Panc1 (cell line): Measurements from ENCODE around the gene SMC6. TPM values are rescaled to one million over a fixed set of nuclear protein-coding genes. Genes with fewer than 3 reads are reported as not detected.

Experiments used
- ATAC-seq: fragments of 200-7000 bp; cut with Tn5 transposase; 2 replicates; pipeline ENCODE4 v1.9.1; 2020; ENCODE audit warnings: mild to moderate bottlenecking, moderate library complexity
- BruUV-seq: library from RNA; stranded (reverse); fragments of 400-500 nt; replicated peaks from 2 replicates; lab custom pipeline; 2021; lab: Mats Ljungman, UMichigan
- CTCF ChIA-PET: fragments of 300-600 bp; sonication (Branson Sonifier 250); formaldehyde crosslinking; loops from one replicate; lab custom pipeline; 2022; ENCODE audit warnings: antibody characterized with exemption; lab: Charles Lee
- POLR2A ChIA-PET: fragments of 300-600 bp; sonication (Branson Sonifier 250); formaldehyde crosslinking; loops from one replicate; lab custom pipeline; 2022; ENCODE audit warnings: antibody characterized with exemption; lab: Charles Lee
- DNase-seq: peaks from one replicate; pipeline ENCODE4 v3.0.0-alpha.2; 2010; ENCODE audit warnings: low read depth, low spot score
- H3K27ac ChIP-seq: 2 replicates; pipeline ENCODE4 v1.5.1; 2011; ENCODE audit warnings: mild to moderate bottlenecking, low read length, inconsistent platforms
- H3K27me3 ChIP-seq: fragments of 200-500 bp; sonication (Bioruptor generic); 2 replicates; pipeline ENCODE4 v1.6.0; 2014; ENCODE audit warnings: low read length, inconsistent platforms; ENCODE audit not compliant: control insufficient read depth, insufficient read depth
- H3K36me3 ChIP-seq: fragments of 200-500 bp; sonication (Bioruptor generic); 2 replicates; pipeline ENCODE4 v1.5.1; 2014; ENCODE audit warnings: inconsistent platforms, mild to moderate bottlenecking, low read length, moderate library complexity; ENCODE audit not compliant: control insufficient read depth, insufficient read depth
- H3K4me1 ChIP-seq: 2 replicates; pipeline ENCODE4 v1.5.1; 2011; ENCODE audit warnings: inconsistent platforms, mild to moderate bottlenecking, low read length, moderate library complexity; ENCODE audit not compliant: control insufficient read depth, insufficient read depth
- H3K4me3 ChIP-seq, 2 experiments: 2 replicates each; pipeline ENCODE4 v1.5.1; 2011 to 2012; ENCODE audit warnings: low read depth in 2 of 2, low read length in 2 of 2, mild to moderate bottlenecking in 2 of 2, inconsistent platforms in 1 of 2, moderate library complexity in 1 of 2
- H3K9me3 ChIP-seq: fragments of 200-500 bp; sonication (Bioruptor generic); 2 replicates; pipeline ENCODE4 v1.5.1; 2014; ENCODE audit warnings: low read depth, mild to moderate bottlenecking, inconsistent platforms, low read length, moderate library complexity; ENCODE audit not compliant: control insufficient read depth, insufficient read depth
- CTCF ChIP-seq: fragments of 450-650 bp; IDR thresholded peaks from 2 replicates; pipeline ENCODE4 v1.5.1; 2017; ENCODE audit warnings: mild to moderate bottlenecking
- POLR2AphosphoS5 ChIP-seq: IDR thresholded peaks from 2 replicates; pipeline ENCODE4 v1.6.1; 2012; ENCODE audit warnings: mild to moderate bottlenecking, low read depth, low read length, moderate library complexity
- REST ChIP-seq, 2 experiments: IDR thresholded peaks; 2 replicates each; pipeline ENCODE4 v1.6.1; 2011 to 2012; ENCODE audit warnings: low read depth in 2 of 2, control low read depth in 1 of 2, low read length in 1 of 2, mild to moderate bottlenecking in 1 of 2, moderate library complexity in 1 of 2; ENCODE audit not compliant: insufficient read depth in 1 of 2
- SIN3A ChIP-seq: IDR thresholded peaks from 2 replicates; pipeline ENCODE4 v1.6.1; 2012; ENCODE audit warnings: low read depth, mild to moderate bottlenecking, low read length, moderate library complexity, borderline replicate concordance; ENCODE audit not compliant: insufficient read depth
- TCF7L2 ChIP-seq: IDR thresholded peaks from 2 replicates; pipeline ENCODE4 v1.6.1; 2011; ENCODE audit warnings: mild to moderate bottlenecking, low read depth, low read length, inconsistent platforms
- in situ Hi-C: cut with HindIII; loops from 2 replicates; pipeline ENCODE4 v1.10.0; 2016; ENCODE audit warnings: low sequenced_read_pairs, low pct_unique_long_range_greater_than_20kb
- intact Hi-C: fragments of 100-400 bp; cut with micrococcal nuclease; formaldehyde crosslinking; loops from one replicate; pipeline ENCODE4 v1.10.0; 2022; ENCODE audit not compliant: unreplicated experiment
- total RNA-seq: library from RNA; stranded (reverse); gene quantifications from one replicate; pipeline ENCODE4 v1.2.1, GENCODE V29; 2021; ENCODE audit not compliant: unreplicated experiment

SMC6 gene
- total RNA-seq, 1 experiment from 2014 or later, result 43.8 TPM

- H3K4me3 ChIP-seq, result no peak overlapping the region
- H3K27ac ChIP-seq, result no peak overlapping the region
- CTCF ChIA-PET, result interaction anchor here (0.6 kb wide), 1 partner anchor 9 kb away, joined by 3 read pairs; no protein-coding TSS in a partner anchor
- BruUV-seq, result no TSS peak
- no peaks in the 10 kb centered on the region; the same call in none of the 2 replicates for H3K27me3 ChIP-seq
- in situ Hi-C loops, result no loop called here
- H3K36me3 ChIP-seq, result no peaks in the 10 kb centered on the region
- no peaks in the 10 kb centered on the region for H3K9me3 ChIP-seq
- intact Hi-C loops, result no loop called here
- POLR2A ChIA-PET, result no interaction called here
- no peak for DNase-seq
- H3K4me1 ChIP-seq, result no peaks in the 10 kb centered on the region
- TF ChIP-seq POLR2AphosphoS5, result no peak
- no peak for TF ChIP-seq CTCF
- no peak for TF ChIP-seq REST (IDR thresholded peaks at IDR 0.05; ENCODE audit: insufficient read depth in 1 of 2, low read depth in 2 of 2, low read length in 1 of 2)
- TF ChIP-seq TCF7L2, result no peak
- TF ChIP-seq SIN3A, result no peak
- no peak for ATAC-seq
Observed at GRCh38 chr2:17799301-17800120, 45.9 kb upstream of the SMC6 start.

DNA sequence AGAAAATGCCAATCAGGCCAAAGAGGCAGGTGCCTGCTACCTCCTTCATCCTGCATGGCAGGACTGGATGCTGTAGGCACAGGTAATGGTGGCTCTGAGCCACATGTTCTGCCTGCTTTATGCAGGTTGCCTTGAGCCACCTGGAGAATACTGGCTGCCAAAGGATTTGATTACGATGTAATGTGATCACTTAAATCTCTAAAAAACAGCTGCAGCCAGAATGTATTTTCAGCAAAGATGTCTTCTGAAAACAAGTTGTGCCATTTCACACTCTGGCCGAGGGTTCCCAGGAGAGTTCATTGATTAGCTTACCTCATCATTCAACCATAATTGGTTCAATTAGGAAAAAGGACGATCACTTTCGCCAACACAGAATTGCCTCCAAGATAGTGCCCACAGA is 44.7 kb upstream of the SMC6 start:
- ChIA-PET POLR2A (no interaction called here), CTCF (interaction anchor here (0.6 kb wide), 1 partner anchor 10 kb away, joined by 3 read pairs; no protein-coding TSS in a partner anchor)
- Histone ChIP-seq H3K27me3 (no peaks in the 10 kb centered on the region; the same call in 1 of the 2 replicates), H3K36me3 (no peaks in the 10 kb centered on the region), H3K9me3 (no peaks in the 10 kb centered on the region), H3K4me3 (no peak overlapping the region), H3K27ac (no peak overlapping the region), H3K4me1 (no peaks in the 10 kb centered on the region)
- DNase-seq (no peak), ATAC-seq (no peak)
- intact Hi-C loops (no loop called here), in situ Hi-C loops (no loop called here)
- TF ChIP-seq SIN3A (no peak), POLR2AphosphoS5 (no peak)
- BruUV-seq, result no TSS peak

DNA sequence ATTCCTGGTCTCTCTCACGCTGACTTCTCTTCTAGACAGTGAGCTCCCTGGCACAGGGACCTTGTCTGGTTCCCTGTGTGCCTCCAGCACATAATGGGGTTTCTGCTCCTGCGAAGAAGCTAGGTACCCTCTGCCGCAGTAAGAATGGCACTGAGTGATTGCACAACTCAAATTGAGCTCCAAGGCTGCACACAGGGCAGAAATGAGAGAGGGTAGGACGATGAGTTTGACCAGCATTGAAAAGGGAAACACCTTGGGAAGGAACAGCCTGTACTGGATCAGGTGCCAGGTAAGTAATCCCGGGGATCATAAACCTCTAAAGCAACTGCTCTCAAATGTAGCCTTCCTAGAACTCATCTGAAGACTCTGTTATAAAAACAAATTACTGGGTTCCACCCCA is 41.7 kb upstream of the SMC6 start:
- DNase-seq, result no peak
- no peak for ATAC-seq
- Histone ChIP-seq H3K27ac (no peak overlapping the region), H3K27me3 (no peaks in the 10 kb centered on the region; the same call in 1 of the 2 replicates), H3K9me3 (no peaks in the 10 kb centered on the region), H3K4me1 (no peaks in the 10 kb centered on the region), H3K36me3 (no peaks in the 10 kb centered on the region), H3K4me3 (no peak overlapping the region)
- POLR2A ChIA-PET, result no interaction called here
- in situ Hi-C loops (no loop called here), intact Hi-C loops (no loop called here)
- no peak for TF ChIP-seq POLR2AphosphoS5
- TF ChIP-seq TCF7L2, result no peak
- TF ChIP-seq CTCF, result no peak
- TF ChIP-seq SIN3A, result no peak
- TF ChIP-seq REST (IDR thresholded peaks at IDR 0.05; ENCODE audit: insufficient read depth in 1 of 2, low read depth in 2 of 2, low read length in 1 of 2), result no peak
- BruUV-seq, result no TSS peak
- CTCF ChIA-PET, result no interaction called here
